HG03103 (cell line): Measurements from ENCODE around the gene CYP2C8.
"Not testable (repeated sequence)": the region's sequence is repeated elsewhere in the genome, so short reads cannot be mapped to it uniquely, and the experiment has no call there.

Experiments
- ATAC-seq: cut with Tn5 transposase; IDR thresholded peaks from one replicate; pipeline ENCODE4 v1.9.1; 2021; ENCODE audit warnings: low read depth; ENCODE audit not compliant: unreplicated experiment

The CYP2C8 gene

GRCh38 chr10:95069286-95069685, at the start of gene CYP2C8:
TSS of gene CYP2C8 (minus strand) at chr10:95069497. CDS start at chr10:95069402, 95 bp downstream.
- ATAC-seq = no peak

GRCh38 chr10:95116869-95117269, 47.6 kb upstream of the CYP2C8 start:
- ATAC-seq = no peak

- not testable (repeated sequence) for ATAC-seq
Observed at GRCh38 chr10:95110823-95111222, 41.5 kb upstream of the CYP2C8 start.

- ATAC-seq = no peak
Observed at GRCh38 chr10:95097805-95098204, 28.5 kb upstream of the CYP2C8 start.

GRCh38 chr10:95096143-95096542, 26.8 kb upstream of the CYP2C8 start:
- no peak for ATAC-seq

GRCh38 chr10:95079626-95080025, 10.3 kb upstream of the CYP2C8 start:
- ATAC-seq = not testable (repeated sequence)

GRCh38 chr10:95077556-95077955, 8.3 kb upstream of the CYP2C8 start:
- ATAC-seq = no peak

- ATAC-seq = no peak
Observed at GRCh38 chr10:95071107-95071660, 1.9 kb upstream of the CYP2C8 start.

- not testable (repeated sequence) for ATAC-seq
Observed at GRCh38 chr10:95064125-95064524, 5.2 kb downstream of the CYP2C8 start.

- ATAC-seq = no peak
Observed at GRCh38 chr10:95056744-95057363, 12.4 kb downstream of the CYP2C8 start.

GRCh38 chr10:95049919-95050318, 19.4 kb downstream of the CYP2C8 start:
- ATAC-seq = no peak

GRCh38 chr10:95048206-95048605, 21.1 kb downstream of the CYP2C8 start:
- ATAC-seq = no peak

GRCh38 chr10:95039281-95039680, 30.0 kb downstream of the CYP2C8 start:
- ATAC-seq = no peak

- no peak for ATAC-seq
Observed at GRCh38 chr10:95035332-95036295, 33.7 kb downstream of the CYP2C8 start.

GRCh38 chr10:95034401-95034800, 34.9 kb downstream of the CYP2C8 start:
- no peak for ATAC-seq

GRCh38 chr10:95031656-95032055, 37.6 kb downstream of the CYP2C8 start:
- no peak for ATAC-seq

- no peak for ATAC-seq
Observed at GRCh38 chr10:95026461-95026860, 42.8 kb downstream of the CYP2C8 start.

- ATAC-seq = no peak
Observed at GRCh38 chr10:94997741-94998174, 71.5 kb downstream of the CYP2C8 start.

GRCh38 chr10:94992811-94993210, 76.5 kb downstream of the CYP2C8 start:
- no peak for ATAC-seq

- ATAC-seq = no peak
Observed at GRCh38 chr10:94991243-94991888, 77.9 kb downstream of the CYP2C8 start.

GRCh38 chr10:94989192-94989591, 80.1 kb downstream of the CYP2C8 start:
- ATAC-seq = no peak
